ENCODE measurements around the gene AOPEP. TPM values are rescaled to one million over a fixed set of nuclear protein-coding genes. Genes with fewer than 3 reads are reported as not detected.

Gene AOPEP
- polyA plus RNA-seq, 1 of the 3 experiments (the other 2 are of a cell fraction) = 54.6 TPM

- ChIA-PET CTCF (interaction anchor here (1.0 to 1.5 kb wide), 6 partner anchors 13 to 350 kb away, joined by 3 to 6 read pairs (median 3); no protein-coding TSS in a partner anchor), POLR2A (no interaction called here)
- H3K27me3 ChIP-seq (ENCODE audit: insufficient read depth) = no peaks in the 10 kb centered on the region
- H4K20me1 ChIP-seq (ENCODE audit: insufficient read depth) = peaks cover 59% of the 10 kb centered on the region
- no peak overlapping the region for H3K4me2 ChIP-seq
- TF ChIP-seq MXI1 (IDR thresholded peaks at IDR 0.05; ENCODE audit: low read depth, low read length) = no peak
- TF ChIP-seq CTCF (IDR thresholded peaks at IDR 0.05) = no peak
- no peak for TF ChIP-seq RXRA (IDR thresholded peaks at IDR 0.05; ENCODE audit: borderline replicate concordance, low read depth)
- no peak for TF ChIP-seq ELF1 (IDR thresholded peaks at IDR 0.05)
- TF ChIP-seq USF2 (IDR thresholded peaks at IDR 0.05; ENCODE audit: borderline replicate concordance, low read depth, low read length) = no peak
- TF ChIP-seq CHD2 (IDR thresholded peaks at IDR 0.05; ENCODE audit: low read length, partially characterized antibody) = no peak
- TF ChIP-seq TCF12 (IDR thresholded peaks at IDR 0.05) = no peak
- TF ChIP-seq REST (IDR thresholded peaks at IDR 0.05; ENCODE audit: low read depth, low read length) = no peak
- no peak for TF ChIP-seq SIN3A (IDR thresholded peaks at IDR 0.05; ENCODE audit: borderline replicate concordance, low read depth, low read length)
- peaks cover 3% of the 10 kb centered on the region for H3F3A ChIP-seq (replicated peaks; ENCODE audit: insufficient read depth)
- H3K9me2 ChIP-seq = no peaks in the 10 kb centered on the region
- H3K4me3 ChIP-seq (ENCODE audit: low read depth in 2 of 2, low read length in 1 of 2) = no peak overlapping the region
- no peak for DNase-seq
- no peak overlapping the region for H3K9ac ChIP-seq
- H3K27ac ChIP-seq (ENCODE audit: low read depth in 2 of 2, low read length in 1 of 2) = peak overlapping the region in 1 of 2 experiments; percentile 39; a peak in 1 of 4 replicates
- peaks cover 98% of the 10 kb centered on the region for H3K79me2 ChIP-seq (ENCODE audit: insufficient read depth)
- 93% methylated on average over 5 of the region's 5 CpGs for WGBS (ENCODE audit: low lambda C conversion rate)
- H2AFZ ChIP-seq (ENCODE audit: low read depth) = no peak overlapping the region
- no peaks in the 10 kb centered on the region for H3K9me3 ChIP-seq
- peaks cover 13 to 56% of the 10 kb centered on the region in 2 experiments; a peak in 3 of 4 replicates for H3K4me1 ChIP-seq (ENCODE audit: control insufficient read depth in 1 of 2, insufficient read depth in 2 of 2, low read depth in 1 of 2, low read length in 1 of 2)
- H3K36me3 ChIP-seq (replicated peaks in 1 of 2; ENCODE audit: control insufficient read depth in 1 of 2, insufficient read depth in 2 of 2, low read length in 1 of 2) = peaks cover 25 to 85% of the 10 kb centered on the region in 2 experiments
These were observed 305.4 kb downstream of the AOPEP start for GRCh38 chr9:95031711-95032461.
